IPS DF 19.7 (cell line): ENCODE data around the gene RPE65.
A peak's percentile ranks its signal among the peaks of the same experiment; 100 is the strongest.
"Not testable (repeated sequence)": the region's sequence is repeated elsewhere in the genome, so short reads cannot be mapped to it uniquely, and the experiment has no call there.

ENCODE experiments used
- DNase-seq: peaks from one replicate; pipeline ENCODE4 v3.0.0-alpha.2; 2013; ENCODE audit warnings: low read depth, low spot score

RPE65 gene

GRCh38 chr1:68453060-68453670, 3.4 kb upstream of the RPE65 start:
- DNase-seq: no peak

DNA sequence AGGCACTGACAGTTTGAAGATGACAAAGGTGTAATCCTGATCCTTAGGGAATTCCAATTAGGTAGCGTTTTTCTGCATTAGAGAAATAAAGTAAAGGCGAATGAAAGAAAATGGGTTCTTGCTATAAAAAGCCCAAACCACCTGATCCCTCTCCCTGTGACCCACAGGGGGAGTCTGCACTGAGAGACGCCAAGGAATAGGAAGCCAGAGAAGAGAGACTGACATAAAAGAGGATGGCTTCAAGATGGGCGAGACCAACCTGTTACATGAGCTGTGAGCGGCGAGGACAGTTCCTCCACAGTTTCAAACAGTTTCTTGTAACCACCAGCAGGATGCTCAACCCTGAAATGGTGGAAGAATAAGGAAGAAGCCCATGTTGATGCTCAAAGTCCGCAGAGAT, 1.4 kb downstream of the RPE65 start:
- no peak for DNase-seq

DNA sequence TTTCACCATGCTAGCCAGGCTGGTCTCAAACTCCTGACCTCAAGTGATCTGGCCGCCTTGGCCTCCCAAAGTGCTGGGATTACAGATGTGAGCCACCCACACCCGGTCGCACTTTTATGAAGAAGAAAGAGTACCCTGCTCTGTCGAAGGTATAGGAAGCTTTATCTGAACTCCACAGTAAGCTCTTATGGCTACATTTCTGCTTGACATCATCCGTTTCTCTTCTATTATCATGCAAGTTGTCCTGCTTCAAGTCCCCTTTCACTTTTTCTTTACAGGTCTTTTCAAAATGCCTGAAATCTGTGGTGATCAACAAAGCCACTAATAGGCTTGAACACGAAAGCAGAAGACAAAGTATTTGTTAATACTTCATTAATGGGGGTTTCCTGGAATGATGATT, 4.0 kb downstream of the RPE65 start:
- no peak for DNase-seq

DNA sequence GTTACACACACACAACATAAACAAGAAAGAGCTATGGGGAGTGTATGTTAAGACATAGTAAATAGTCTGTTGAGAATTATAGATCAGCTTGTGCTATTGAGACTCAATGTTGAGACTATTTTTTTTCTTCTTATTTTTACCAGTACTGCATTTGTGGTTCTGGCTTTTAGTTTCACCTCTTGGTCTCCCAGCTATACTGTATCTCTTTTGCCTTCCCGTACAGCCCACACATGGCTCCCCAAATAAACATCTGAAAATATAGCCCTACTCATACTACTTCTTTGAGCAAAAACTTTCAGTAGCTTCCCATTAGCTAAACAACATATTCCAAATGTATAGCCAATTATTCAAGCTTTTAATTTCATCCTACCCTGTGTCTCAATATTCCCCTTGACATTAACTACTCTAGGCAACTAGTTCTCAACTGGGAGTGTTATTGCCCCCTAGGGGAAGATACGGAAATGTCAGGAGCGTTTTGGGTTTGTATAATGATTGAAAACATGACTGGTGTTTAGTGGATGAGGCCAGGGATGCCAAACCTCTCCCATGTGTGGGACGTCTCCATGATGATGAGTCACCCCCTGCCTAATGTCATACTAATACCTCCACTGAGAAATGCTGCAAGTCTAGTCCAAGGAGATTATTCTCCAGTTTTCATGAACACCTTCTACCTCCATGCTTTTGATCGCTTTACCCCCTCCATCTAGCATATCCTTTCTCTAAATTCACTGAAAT, 6.8 kb downstream of the RPE65 start:
- DNase-seq: peak; percentile 33

DNA sequence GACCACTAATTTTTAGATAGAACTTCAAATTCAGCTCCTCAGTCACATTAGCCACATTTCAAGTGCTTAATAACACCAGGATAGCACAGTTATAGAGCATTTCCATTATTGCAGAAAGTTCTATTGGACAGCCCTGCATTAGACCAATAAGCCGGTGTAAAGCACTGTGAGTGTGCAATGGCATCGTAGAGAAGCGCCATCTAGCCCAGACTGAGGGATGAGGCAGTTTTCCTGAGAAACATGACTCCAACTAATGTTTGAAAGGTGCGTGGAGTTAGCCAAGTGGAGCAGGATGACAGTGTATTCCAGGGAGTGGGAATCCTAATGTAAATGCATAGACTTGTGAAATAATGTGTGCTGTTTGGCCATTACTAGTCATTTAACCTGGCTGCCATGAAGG, 7.7 kb downstream of the RPE65 start:
- no peak for DNase-seq

DNA sequence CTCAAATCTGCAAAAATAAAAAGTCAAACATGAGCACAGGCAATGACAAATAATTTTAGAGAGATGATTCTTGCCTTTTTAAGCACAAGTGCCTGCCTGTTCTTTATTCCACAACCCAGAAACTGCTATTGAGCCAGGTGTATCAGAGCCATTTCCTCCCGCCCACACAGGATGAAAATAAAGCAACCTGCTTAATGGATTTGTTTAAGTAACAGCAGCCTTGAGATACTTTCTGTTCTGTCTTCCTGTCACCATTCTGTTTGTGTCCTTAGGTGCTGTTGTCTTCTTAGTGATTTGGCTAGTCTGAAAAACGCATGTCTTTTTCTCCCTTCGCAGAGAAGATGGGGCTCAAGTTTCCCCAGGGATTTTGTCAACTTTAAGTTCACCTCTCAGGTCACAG, 11.4 kb downstream of the RPE65 start:
- no peak for DNase-seq

- DNase-seq: no peak
Measured at GRCh38 chr1:68433395-68433794, 16.4 kb downstream of the RPE65 start.

DNA sequence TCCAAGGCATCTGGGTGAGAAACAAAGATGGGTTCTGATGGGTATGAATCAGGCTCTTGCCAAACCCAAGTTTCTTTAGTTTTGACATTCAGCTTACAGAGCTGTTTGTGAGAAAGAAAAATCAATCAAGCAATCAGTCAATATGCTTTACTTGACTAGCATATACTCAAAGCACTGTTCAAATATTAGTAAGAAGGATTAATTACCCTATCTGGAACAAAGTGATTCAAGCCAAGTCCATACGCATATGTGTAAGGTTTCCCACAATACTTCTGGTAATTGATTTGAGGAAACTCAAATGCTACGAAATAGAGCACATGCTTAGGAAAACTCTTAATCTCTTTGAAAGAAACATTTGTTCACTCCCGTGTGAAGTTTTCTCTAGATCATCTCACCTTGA, 18.7 kb downstream of the RPE65 start:
- no peak for DNase-seq

- no peak for DNase-seq
Measured at GRCh38 chr1:68429233-68429808, 20.4 kb downstream of the RPE65 start.

GRCh38 chr1:68426594-68426993, 23.2 kb downstream of the RPE65 start:
- DNase-seq: no peak

DNA sequence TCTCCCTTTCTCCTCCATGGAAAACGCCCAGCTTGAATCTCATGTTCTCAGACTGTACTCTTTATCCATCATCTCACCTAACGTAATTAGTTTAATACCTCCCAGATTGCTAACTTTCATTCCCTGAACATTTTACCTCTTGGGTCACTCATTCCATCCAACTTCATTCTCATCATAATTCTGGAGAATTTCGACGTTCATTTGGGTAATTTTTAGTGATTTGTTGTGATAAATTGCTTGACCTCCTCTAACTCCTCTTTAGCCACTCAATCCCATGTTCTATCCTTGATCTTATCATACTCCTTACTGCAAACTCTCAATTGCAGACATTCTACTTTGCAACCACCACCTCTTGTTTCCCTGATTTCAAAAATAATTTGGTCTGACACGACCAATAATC, 28.4 kb downstream of the RPE65 start:
- no peak for DNase-seq

GRCh38 chr1:68409426-68409825, 40.3 kb downstream of the RPE65 start:
- DNase-seq: no peak

- no peak for DNase-seq
Measured at GRCh38 chr1:68401506-68401905, 48.2 kb downstream of the RPE65 start.

GRCh38 chr1:68395575-68395974, 54.2 kb downstream of the RPE65 start:
- not testable (repeated sequence) for DNase-seq

DNA sequence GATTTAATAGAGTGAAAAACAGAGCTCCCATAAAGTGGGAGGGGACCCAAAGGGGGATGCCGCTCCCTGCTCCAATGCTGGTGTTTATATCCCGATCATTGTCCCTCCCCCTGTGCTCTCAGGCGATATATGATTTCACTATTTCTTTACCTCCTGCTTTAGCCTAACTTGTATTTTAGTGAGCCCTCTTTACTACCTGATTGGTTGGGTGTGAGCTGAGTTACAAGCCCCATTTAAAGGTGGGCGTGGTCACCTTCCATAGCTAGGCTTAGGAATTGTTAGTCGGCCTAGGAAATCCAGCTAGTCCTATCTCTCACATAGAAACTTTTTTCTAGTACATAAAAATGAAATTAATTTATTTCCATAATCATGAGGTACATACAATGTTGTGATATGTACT, 57.3 kb downstream of the RPE65 start:
- DNase-seq: not testable (repeated sequence)

DNA sequence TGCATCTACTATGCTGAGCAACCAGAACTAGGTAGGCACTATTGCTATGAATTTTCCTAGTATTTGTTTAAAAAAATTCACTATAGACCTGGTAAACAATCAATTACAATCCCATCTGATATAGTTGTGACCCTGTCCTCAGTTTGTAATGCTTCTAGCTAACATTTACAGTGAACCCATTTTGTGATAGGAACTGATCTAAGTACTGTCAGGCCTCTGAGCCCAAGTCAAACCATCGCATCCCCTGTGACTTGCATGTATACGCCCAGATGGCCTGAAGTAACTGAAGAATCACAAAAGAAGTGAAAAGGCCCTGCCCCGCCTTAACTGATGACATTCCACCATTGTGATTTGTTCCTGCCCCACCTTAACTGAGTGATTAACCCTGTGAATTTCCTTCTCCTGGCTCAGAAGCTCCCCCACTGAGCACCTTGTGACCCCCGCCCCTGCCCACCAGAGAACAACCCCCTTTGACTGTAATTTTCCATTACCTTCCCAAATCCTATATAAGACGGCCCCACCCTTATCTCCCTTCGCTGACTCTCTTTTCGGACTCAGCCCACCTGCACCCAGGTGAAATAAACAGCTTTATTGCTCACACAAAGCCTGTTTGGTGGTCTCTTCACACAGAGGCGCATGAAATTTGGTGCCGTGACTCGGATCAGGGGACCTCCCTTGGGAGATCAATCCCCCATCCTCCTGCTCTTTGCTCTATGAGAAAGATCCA, 63.8 kb downstream of the RPE65 start:
- not testable (repeated sequence) for DNase-seq

DNA sequence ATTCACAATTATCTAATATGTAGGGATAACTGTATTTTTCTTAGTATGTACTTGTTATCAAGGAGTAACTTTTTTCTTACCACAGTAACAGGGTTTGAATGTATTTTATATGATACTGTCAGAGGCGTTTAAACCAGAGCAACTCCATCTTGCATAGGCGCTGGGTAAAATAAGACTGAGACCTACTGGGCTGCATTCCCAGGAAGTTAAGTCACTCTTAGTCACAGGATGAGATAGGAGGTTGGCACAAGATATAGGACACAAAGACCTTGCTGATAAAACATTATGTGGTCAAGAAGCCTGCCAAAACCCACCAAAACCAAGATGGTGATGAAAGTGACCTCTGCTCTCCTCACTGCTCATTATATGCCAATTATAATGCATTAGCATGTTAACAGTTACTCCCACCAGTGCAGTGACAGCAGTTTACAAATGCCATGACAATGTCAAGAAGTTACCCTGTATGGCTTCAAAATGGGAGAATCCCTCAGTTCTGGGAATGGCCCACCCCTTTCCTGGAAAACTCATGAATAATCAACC, 64.8 kb downstream of the RPE65 start:
- DNase-seq: no peak

- DNase-seq: no peak
Measured at GRCh38 chr1:68384321-68384813, 65.4 kb downstream of the RPE65 start.

DNA sequence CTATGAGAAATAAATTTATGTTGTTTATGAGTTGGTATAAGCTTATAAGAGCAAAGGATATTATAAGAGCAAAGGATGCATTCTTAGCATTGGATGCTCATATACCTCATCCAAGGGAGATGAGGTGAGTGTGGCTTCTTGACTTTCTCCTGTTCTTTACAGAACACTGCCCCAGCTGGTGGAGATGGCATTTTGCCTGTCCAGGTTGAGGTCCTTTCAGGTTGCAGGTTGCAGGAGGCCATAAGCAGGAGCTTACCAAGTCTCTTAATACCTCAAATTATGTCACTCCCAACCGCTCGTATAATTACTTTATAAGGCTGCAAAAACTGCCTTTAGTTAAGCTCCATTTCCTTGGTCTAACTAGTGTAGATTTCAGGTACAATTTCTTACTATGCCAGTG, 66.7 kb downstream of the RPE65 start:
- DNase-seq: no peak

GRCh38 chr1:68379085-68379478, 70.7 kb downstream of the RPE65 start:
- no peak for DNase-seq
